Stimulated activated CD8-positive, alpha-beta memory T cell treated with anti-CD3 and anti-CD28 coated beads, Interleukin-4, amount 100 ng/mL, for 24 hours (primary cell): ENCODE measurements around the gene ASS1.
A peak's percentile ranks its signal among the peaks of the same experiment; 100 is the strongest.

Experiments
- DNase-seq: peaks from one replicate; pipeline ENCODE4 v3.0.0-alpha.2; 2020; ENCODE audit warnings: low read depth

The ASS1 gene

GRCh38 chr9:130419521-130420035 is 25.2 kb upstream of the ASS1 start:
- DNase-seq = no peak

- no peak for DNase-seq
Measured at GRCh38 chr9:130421154-130421801, 23.5 kb upstream of the ASS1 start.

- no peak for DNase-seq
Measured at GRCh38 chr9:130421802-130422276, 22.9 kb upstream of the ASS1 start.

- no peak for DNase-seq
Measured at GRCh38 chr9:130422546-130422945, 22.2 kb upstream of the ASS1 start.

- no peak for DNase-seq
Measured at GRCh38 chr9:130423272-130423671, 21.5 kb upstream of the ASS1 start.

- no peak for DNase-seq
Measured at GRCh38 chr9:130424595-130425454, 19.9 kb upstream of the ASS1 start.

- DNase-seq = no peak
Measured at GRCh38 chr9:130425741-130426466, 18.9 kb upstream of the ASS1 start.

- no peak for DNase-seq
Measured at GRCh38 chr9:130426467-130426773, 18.3 kb upstream of the ASS1 start.

GRCh38 chr9:130426883-130427282 is 17.9 kb upstream of the ASS1 start:
- no peak for DNase-seq

- no peak for DNase-seq
Measured at GRCh38 chr9:130427326-130427725, 17.4 kb upstream of the ASS1 start.

GRCh38 chr9:130428086-130428665 is 16.6 kb upstream of the ASS1 start:
- DNase-seq = no peak

GRCh38 chr9:130429381-130429780 is 15.4 kb upstream of the ASS1 start:
- DNase-seq = no peak

GRCh38 chr9:130429831-130430230 is 14.9 kb upstream of the ASS1 start:
- DNase-seq = no peak

GRCh38 chr9:130430232-130430631 is 14.5 kb upstream of the ASS1 start:
- no peak for DNase-seq

- DNase-seq = no peak
Measured at GRCh38 chr9:130430734-130431535, 13.8 kb upstream of the ASS1 start.

GRCh38 chr9:130431536-130432303 is 13.0 kb upstream of the ASS1 start:
- no peak for DNase-seq

GRCh38 chr9:130432362-130432761 is 12.4 kb upstream of the ASS1 start:
- DNase-seq = no peak

GRCh38 chr9:130432796-130433167 is 12.0 kb upstream of the ASS1 start:
- no peak for DNase-seq

- DNase-seq = peak; percentile 47
Measured at GRCh38 chr9:130433168-130433946, 11.4 kb upstream of the ASS1 start.

- no peak for DNase-seq
Measured at GRCh38 chr9:130433947-130434262, 10.9 kb upstream of the ASS1 start.
